GM18861 (cell line): ENCODE measurements around the gene ROS1.
"Not testable (repeated sequence)": the region's sequence is repeated elsewhere in the genome, so short reads cannot be mapped to it uniquely, and the experiment has no call there.

ENCODE experiments used
- ATAC-seq: cut with Tn5 transposase; IDR thresholded peaks from one replicate; pipeline ENCODE4 v1.9.1; 2021; ENCODE audit not compliant: unreplicated experiment

Gene ROS1

GRCh38 chr6:117425431-117426153 lies at the start of gene ROS1:
Gene ROS1 (minus strand): TSS chr6:117425942. CDS start chr6:117425656, 286 bp downstream.
- ATAC-seq, result peak; percentile 48

GRCh38 chr6:117473401-117473800 lies 47.7 kb upstream of the ROS1 start:
- no peak for ATAC-seq

GRCh38 chr6:117472667-117473066 lies 46.9 kb upstream of the ROS1 start:
- no peak for ATAC-seq

- no peak for ATAC-seq
Observed at GRCh38 chr6:117469791-117470190, 44.0 kb upstream of the ROS1 start.

- ATAC-seq, result no peak
Observed at GRCh38 chr6:117469356-117469755, 43.6 kb upstream of the ROS1 start.

GRCh38 chr6:117468527-117468926 lies 42.8 kb upstream of the ROS1 start:
- ATAC-seq, result not testable (repeated sequence)

- ATAC-seq, result no peak
Observed at GRCh38 chr6:117467876-117468275, 42.1 kb upstream of the ROS1 start.

GRCh38 chr6:117465691-117466090 lies 39.9 kb upstream of the ROS1 start:
- no peak for ATAC-seq

GRCh38 chr6:117464700-117465099 lies 39.0 kb upstream of the ROS1 start:
- ATAC-seq, result no peak

GRCh38 chr6:117463762-117464665 lies 38.3 kb upstream of the ROS1 start:
- peak; percentile 77 for ATAC-seq

GRCh38 chr6:117459204-117459944 lies 33.6 kb upstream of the ROS1 start:
- ATAC-seq, result no peak

- ATAC-seq, result no peak
Observed at GRCh38 chr6:117456998-117457397, 31.3 kb upstream of the ROS1 start.

GRCh38 chr6:117456250-117456649 lies 30.5 kb upstream of the ROS1 start:
- ATAC-seq, result no peak

- no peak for ATAC-seq
Observed at GRCh38 chr6:117451671-117452070, 25.9 kb upstream of the ROS1 start.

- ATAC-seq, result peak; percentile 49
Observed at GRCh38 chr6:117449549-117450439, 24.1 kb upstream of the ROS1 start.

- no peak for ATAC-seq
Observed at GRCh38 chr6:117448732-117449485, 23.2 kb upstream of the ROS1 start.

- no peak for ATAC-seq
Observed at GRCh38 chr6:117448011-117448410, 22.3 kb upstream of the ROS1 start.

GRCh38 chr6:117446861-117447260 lies 21.1 kb upstream of the ROS1 start:
- no peak for ATAC-seq

GRCh38 chr6:117444600-117444999 lies 18.9 kb upstream of the ROS1 start:
- ATAC-seq, result no peak

GRCh38 chr6:117442313-117442712 lies 16.6 kb upstream of the ROS1 start:
- not testable (repeated sequence) for ATAC-seq
